Mesendoderm (in vitro differentiated cells): ENCODE measurements around the gene AMH.
A peak's percentile ranks its signal among the peaks of the same experiment; 100 is the strongest.

Experiments
- DNase-seq: peaks from one replicate; pipeline ENCODE4 v3.0.0; 2013
- H2AK5ac ChIP-seq: 2 replicates; pipeline ENCODE4 v1.6.1; 2013; ENCODE audit warnings: low read length, inconsistent platforms
- H2BK120ac ChIP-seq: 2 replicates; pipeline ENCODE4 v1.6.1; 2013; ENCODE audit warnings: low read depth, mild to moderate bottlenecking, low read length, moderate library complexity, mixed read lengths
- H2BK15ac ChIP-seq: replicated peaks from 2 replicates; pipeline ENCODE4 v1.6.1; 2013; ENCODE audit warnings: low read depth, mild to moderate bottlenecking, moderate library complexity
- H2BK5ac ChIP-seq: 2 replicates; pipeline ENCODE4 v1.6.1; 2013; ENCODE audit warnings: low read length, inconsistent platforms
- H3K18ac ChIP-seq: 2 replicates; pipeline ENCODE4 v1.6.1; 2013; ENCODE audit warnings: mild to moderate bottlenecking, low read length, mixed read lengths
- H3K23ac ChIP-seq: one replicate; pipeline ENCODE4 v1.6.1; 2013; ENCODE audit warnings: low read length
- H3K27ac ChIP-seq: 2 replicates; pipeline ENCODE4 v1.5.1; 2013; ENCODE audit warnings: low read depth, mild to moderate bottlenecking, inconsistent platforms, low read length, moderate library complexity
- H3K27me3 ChIP-seq: 2 replicates; pipeline ENCODE4 v1.6.1; 2013; ENCODE audit warnings: low read length, control low read depth, mild to moderate bottlenecking, inconsistent platforms; ENCODE audit not compliant: insufficient read depth, poor library complexity
- H3K36me3 ChIP-seq: 2 replicates; pipeline ENCODE4 v1.6.1; 2013; ENCODE audit warnings: low read length, inconsistent platforms; ENCODE audit not compliant: control insufficient read depth, insufficient read depth
- H3K4ac ChIP-seq: one replicate; pipeline ENCODE4 v1.6.1; 2013; ENCODE audit warnings: low read depth, mild to moderate bottlenecking, low read length, moderate library complexity
- H3K4me1 ChIP-seq: 2 replicates; pipeline ENCODE4 v1.6.1; 2013; ENCODE audit warnings: low read depth, low read length, inconsistent platforms; ENCODE audit not compliant: control insufficient read depth
- H3K4me2 ChIP-seq: 2 replicates; pipeline ENCODE4 v1.6.1; 2013; ENCODE audit warnings: low read length
- H3K4me3 ChIP-seq: 2 replicates; pipeline ENCODE4 v1.5.1; 2013; ENCODE audit warnings: mild to moderate bottlenecking, low read length
- H3K56ac ChIP-seq: one replicate; pipeline ENCODE4 v1.6.1; 2013; ENCODE audit warnings: low read length
- H3K79me1 ChIP-seq: 2 replicates; pipeline ENCODE4 v1.6.1; 2013; ENCODE audit warnings: low read length, inconsistent platforms
- H3K79me2 ChIP-seq: 2 replicates; pipeline ENCODE4 v1.6.1; 2013; ENCODE audit warnings: mild to moderate bottlenecking, low read length; ENCODE audit not compliant: control insufficient read depth, insufficient read depth
- H3K9ac ChIP-seq: 2 replicates; pipeline ENCODE4 v1.6.1; 2013; ENCODE audit warnings: low read length, inconsistent platforms
- H4K5ac ChIP-seq: one replicate; pipeline ENCODE4 v1.6.1; 2013; ENCODE audit warnings: low read length
- H4K8ac ChIP-seq: one replicate; pipeline ENCODE4 v1.6.1; 2013; ENCODE audit warnings: low read depth, mild to moderate bottlenecking, control low read depth, low read length, moderate library complexity
- WGBS: extraction: QIAGEN DNeasy Blood & Tissue Kit; methylation state at CpG from one replicate; pipeline ENCODE4 v1.1.7; 2013; ENCODE audit warnings: low lambda C conversion rate, missing lambda C conversion rate; ENCODE audit not compliant: insufficient coverage; ENCODE audit errors: extremely low coverage; 5-methylcytosine and 5-hydroxymethylcytosine counted together

Gene AMH

GRCh38 chr19:2207008-2207407 is 42.1 kb upstream of the AMH start:
- Histone ChIP-seq H3K27me3 (no peaks in the 10 kb centered on the region), H3K27ac (no peak overlapping the region), H3K4me2 (no peak overlapping the region), H3K79me1 (no peaks in the 10 kb centered on the region), H4K8ac (no peak overlapping the region), H3K18ac (no peak overlapping the region), H2BK120ac (no peak overlapping the region), H3K4me3 (no peak overlapping the region), H2AK5ac (no peak overlapping the region), H3K56ac (no peak overlapping the region), H3K4ac (no peak overlapping the region), H3K79me2 (no peaks in the 10 kb centered on the region), H3K4me1 (no peaks in the 10 kb centered on the region), H3K9ac (no peak overlapping the region), H3K23ac (no peak overlapping the region), H3K36me3 (peaks cover 5% of the 10 kb centered on the region), H4K5ac (no peak overlapping the region), H2BK15ac (no peak overlapping the region), H2BK5ac (no peak overlapping the region)
- no peak for DNase-seq
- no CpG with 5 or more reads among the region's 15 CpGs for WGBS

- H3K9ac ChIP-seq = no peak overlapping the region
- no peaks in the 10 kb centered on the region for H3K79me2 ChIP-seq
- no peak overlapping the region for H3K4me3 ChIP-seq
- H2BK120ac ChIP-seq = no peak overlapping the region
- no peaks in the 10 kb centered on the region for H3K4me1 ChIP-seq
- H3K27me3 ChIP-seq = no peaks in the 10 kb centered on the region
- no peak overlapping the region for H2BK15ac ChIP-seq
- peak; percentile 62 for DNase-seq
- H2AK5ac ChIP-seq = no peak overlapping the region
- H2BK5ac ChIP-seq = no peak overlapping the region
- H3K4me2 ChIP-seq = no peak overlapping the region
- H3K56ac ChIP-seq = no peak overlapping the region
- H4K8ac ChIP-seq = no peak overlapping the region
- H3K79me1 ChIP-seq = no peaks in the 10 kb centered on the region
- no peak overlapping the region for H3K18ac ChIP-seq
- no peak overlapping the region for H3K4ac ChIP-seq
- H4K5ac ChIP-seq = no peak overlapping the region
- no peak overlapping the region for H3K23ac ChIP-seq
- no CpG with 5 or more reads among the region's 36 CpGs for WGBS
- H3K27ac ChIP-seq = no peak overlapping the region
- peaks cover 5% of the 10 kb centered on the region for H3K36me3 ChIP-seq
Measured at GRCh38 chr19:2207991-2208860, 40.9 kb upstream of the AMH start.

DNA sequence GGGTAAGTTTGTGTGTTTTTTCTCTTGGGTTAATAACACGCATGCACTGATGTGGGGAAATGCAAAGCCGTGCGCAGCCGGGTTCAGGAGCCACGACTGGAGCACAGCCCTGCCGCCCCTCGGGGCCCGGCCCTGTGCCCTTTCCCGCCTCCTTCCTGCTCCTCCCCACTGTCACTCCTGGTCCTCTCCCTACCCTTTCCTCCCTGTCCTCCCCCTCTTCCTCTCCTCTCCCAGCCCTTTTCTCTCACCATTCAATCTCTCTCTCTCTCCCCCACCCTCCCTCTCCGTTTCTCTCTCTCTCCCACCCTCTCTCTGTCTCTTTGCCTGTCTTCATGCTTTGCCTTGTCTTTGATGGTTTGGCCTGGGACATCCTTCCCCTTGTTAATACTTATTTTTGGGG is 40.1 kb upstream of the AMH start:
- no peak overlapping the region for H2AK5ac ChIP-seq
- H4K8ac ChIP-seq = no peak overlapping the region
- no peak overlapping the region for H3K27ac ChIP-seq
- no peak overlapping the region for H3K23ac ChIP-seq
- no peak overlapping the region for H3K4ac ChIP-seq
- H3K36me3 ChIP-seq = peaks cover 5% of the 10 kb centered on the region
- no peak overlapping the region for H3K4me2 ChIP-seq
- H3K79me2 ChIP-seq = no peaks in the 10 kb centered on the region
- H3K18ac ChIP-seq = no peak overlapping the region
- H3K79me1 ChIP-seq = no peaks in the 10 kb centered on the region
- H2BK5ac ChIP-seq = no peak overlapping the region
- H3K56ac ChIP-seq = no peak overlapping the region
- no peak overlapping the region for H3K4me3 ChIP-seq
- no peak overlapping the region for H2BK120ac ChIP-seq
- no peak for DNase-seq
- 100% methylated on average over 1 of the region's 10 CpGs for WGBS
- no peak overlapping the region for H3K9ac ChIP-seq
- H4K5ac ChIP-seq = no peak overlapping the region
- no peaks in the 10 kb centered on the region for H3K27me3 ChIP-seq
- no peak overlapping the region for H2BK15ac ChIP-seq
- H3K4me1 ChIP-seq = no peaks in the 10 kb centered on the region

- H2AK5ac ChIP-seq = no peak overlapping the region
- no peak overlapping the region for H4K8ac ChIP-seq
- no peak overlapping the region for H2BK5ac ChIP-seq
- no peak overlapping the region for H3K23ac ChIP-seq
- no peak overlapping the region for H3K4me2 ChIP-seq
- no peaks in the 10 kb centered on the region for H3K4me1 ChIP-seq
- no CpG with 5 or more reads among the region's 17 CpGs for WGBS
- no peak overlapping the region for H4K5ac ChIP-seq
- no peak for DNase-seq
- no peaks in the 10 kb centered on the region for H3K79me2 ChIP-seq
- H2BK15ac ChIP-seq = no peak overlapping the region
- no peaks in the 10 kb centered on the region for H3K79me1 ChIP-seq
- no peak overlapping the region for H3K56ac ChIP-seq
- no peak overlapping the region for H3K4ac ChIP-seq
- peaks cover 5% of the 10 kb centered on the region for H3K36me3 ChIP-seq
- no peak overlapping the region for H3K4me3 ChIP-seq
- H2BK120ac ChIP-seq = no peak overlapping the region
- H3K27ac ChIP-seq = no peak overlapping the region
- no peak overlapping the region for H3K9ac ChIP-seq
- no peaks in the 10 kb centered on the region for H3K27me3 ChIP-seq
- H3K18ac ChIP-seq = no peak overlapping the region
Measured at GRCh38 chr19:2209408-2209807, 39.7 kb upstream of the AMH start.

DNA sequence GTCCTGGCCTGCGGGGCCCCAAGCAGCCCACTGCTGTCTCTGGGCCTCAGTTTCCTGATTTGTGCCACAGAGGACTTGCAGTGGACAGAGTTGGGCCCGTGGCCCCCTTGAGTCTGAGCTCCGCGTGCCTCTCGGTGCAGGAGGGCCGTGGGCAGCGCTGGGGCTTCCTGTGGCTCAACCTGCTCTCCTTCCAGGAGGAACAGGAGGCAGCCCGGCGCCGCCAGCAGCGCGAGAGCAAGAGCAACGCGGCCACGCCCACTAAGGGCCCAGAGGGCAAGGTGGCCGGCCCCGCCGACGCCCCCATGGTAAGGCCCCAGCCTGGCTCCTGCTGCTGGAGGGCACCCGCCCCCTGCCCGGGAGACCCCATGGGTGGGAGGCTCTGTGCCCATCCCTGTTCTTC is 38.9 kb upstream of the AMH start:
- no peak overlapping the region for H3K9ac ChIP-seq
- H2BK5ac ChIP-seq = no peak overlapping the region
- no peak overlapping the region for H4K5ac ChIP-seq
- no peak overlapping the region for H2BK120ac ChIP-seq
- H2AK5ac ChIP-seq = no peak overlapping the region
- WGBS = no CpG with 5 or more reads among the region's 21 CpGs
- H3K4me1 ChIP-seq = no peaks in the 10 kb centered on the region
- H4K8ac ChIP-seq = no peak overlapping the region
- DNase-seq = no peak
- no peaks in the 10 kb centered on the region for H3K79me2 ChIP-seq
- no peak overlapping the region for H3K56ac ChIP-seq
- no peaks in the 10 kb centered on the region for H3K27me3 ChIP-seq
- H3K4me3 ChIP-seq = no peak overlapping the region
- H3K4ac ChIP-seq = no peak overlapping the region
- no peak overlapping the region for H3K18ac ChIP-seq
- no peak overlapping the region for H3K27ac ChIP-seq
- H3K4me2 ChIP-seq = no peak overlapping the region
- H2BK15ac ChIP-seq = no peak overlapping the region
- no peaks in the 10 kb centered on the region for H3K79me1 ChIP-seq
- H3K23ac ChIP-seq = no peak overlapping the region
- H3K36me3 ChIP-seq = peaks cover 5% of the 10 kb centered on the region
